ENCODE measurements around the gene SLF2. TPM values are rescaled to one million over a fixed set of nuclear protein-coding genes. Genes with fewer than 3 reads are reported as not detected.
A peak's percentile ranks its signal among the peaks of the same experiment; 100 is the strongest.

SLF2 gene
- total and polyA plus RNA-seq, 2 of the 13 experiments (the other 11 are each of a cell fraction or from before 2014, with no cell fraction given): 12.2 to 48.1 TPM

DNA sequence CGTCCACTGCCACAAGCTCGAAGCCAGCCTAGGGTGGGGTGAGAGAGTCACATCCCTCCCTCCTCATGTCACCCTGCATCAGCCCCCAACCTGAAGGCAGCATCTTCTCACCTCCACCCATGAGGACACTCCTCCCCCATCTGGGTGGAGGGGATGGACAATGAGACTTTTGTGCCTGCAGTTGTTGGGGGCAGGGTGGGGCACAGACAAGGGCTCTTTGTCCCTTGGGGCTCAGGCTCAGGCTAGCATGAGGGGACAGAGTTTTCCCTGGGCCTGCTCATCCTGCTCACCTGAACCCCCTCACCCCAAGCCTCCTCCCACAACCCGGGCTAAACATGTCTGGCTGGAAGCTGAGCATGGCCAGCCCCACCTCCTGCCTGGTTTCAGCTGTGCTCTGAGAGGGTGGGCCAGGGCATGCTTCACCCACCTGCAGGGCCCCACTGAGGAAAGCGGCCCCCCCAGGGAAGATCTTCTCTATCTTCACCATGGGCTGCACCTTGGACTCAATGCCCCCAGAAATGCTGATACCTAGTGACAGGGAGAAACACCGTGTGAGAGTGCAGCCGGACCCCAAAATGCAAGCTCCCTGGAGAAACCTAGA lies 96.2 kb downstream of the SLF2 start (continued):
- TF ChIP-seq, protein P1, sequence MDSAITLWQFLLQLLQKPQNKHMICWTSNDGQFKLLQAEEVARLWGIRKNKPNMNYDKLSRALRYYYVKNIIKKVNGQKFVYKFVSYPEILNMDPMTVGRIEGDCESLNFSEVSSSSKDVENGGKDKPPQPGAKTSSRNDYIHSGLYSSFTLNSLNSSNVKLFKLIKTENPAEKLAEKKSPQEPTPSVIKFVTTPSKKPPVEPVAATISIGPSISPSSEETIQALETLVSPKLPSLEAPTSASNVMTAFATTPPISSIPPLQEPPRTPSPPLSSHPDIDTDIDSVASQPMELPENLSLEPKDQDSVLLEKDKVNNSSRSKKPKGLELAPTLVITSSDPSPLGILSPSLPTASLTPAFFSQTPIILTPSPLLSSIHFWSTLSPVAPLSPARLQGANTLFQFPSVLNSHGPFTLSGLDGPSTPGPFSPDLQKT (CRISPR knock-in tag; IDR thresholded peaks at IDR 0.05; ENCODE audit: borderline replicate concordance): no peak
- TF ChIP-seq KLF13 (CRISPR knock-in tag; IDR thresholded peaks at IDR 0.05) (no peak), SAP130 (CRISPR knock-in tag; IDR thresholded peaks at IDR 0.05; ENCODE audit: low read depth) (peak; percentile 68), ZNF24 (IDR thresholded peaks at IDR 0.05) (no peak), MIER3 (CRISPR knock-in tag; IDR thresholded peaks at IDR 0.05; ENCODE audit: borderline replicate concordance) (no peak), RCOR2 (CRISPR knock-in tag; IDR thresholded peaks at IDR 0.05) (peak; percentile 47; the same call in 1 of the 2 replicates), ZNF850 (CRISPR knock-in tag; conservative IDR thresholded peaks at IDR 0.05) (no peak), TGIF2 (CRISPR knock-in tag; IDR thresholded peaks at IDR 0.05) (no peak), JUN (CRISPR knock-in tag; IDR thresholded peaks at IDR 0.05) (no peak), SCMH1 (CRISPR knock-in tag; IDR thresholded peaks at IDR 0.05; ENCODE audit: borderline replicate concordance) (no peak), HES4 (CRISPR knock-in tag; IDR thresholded peaks at IDR 0.05; ENCODE audit: borderline replicate concordance) (no peak)
- TF ChIP-seq, protein P2, sequence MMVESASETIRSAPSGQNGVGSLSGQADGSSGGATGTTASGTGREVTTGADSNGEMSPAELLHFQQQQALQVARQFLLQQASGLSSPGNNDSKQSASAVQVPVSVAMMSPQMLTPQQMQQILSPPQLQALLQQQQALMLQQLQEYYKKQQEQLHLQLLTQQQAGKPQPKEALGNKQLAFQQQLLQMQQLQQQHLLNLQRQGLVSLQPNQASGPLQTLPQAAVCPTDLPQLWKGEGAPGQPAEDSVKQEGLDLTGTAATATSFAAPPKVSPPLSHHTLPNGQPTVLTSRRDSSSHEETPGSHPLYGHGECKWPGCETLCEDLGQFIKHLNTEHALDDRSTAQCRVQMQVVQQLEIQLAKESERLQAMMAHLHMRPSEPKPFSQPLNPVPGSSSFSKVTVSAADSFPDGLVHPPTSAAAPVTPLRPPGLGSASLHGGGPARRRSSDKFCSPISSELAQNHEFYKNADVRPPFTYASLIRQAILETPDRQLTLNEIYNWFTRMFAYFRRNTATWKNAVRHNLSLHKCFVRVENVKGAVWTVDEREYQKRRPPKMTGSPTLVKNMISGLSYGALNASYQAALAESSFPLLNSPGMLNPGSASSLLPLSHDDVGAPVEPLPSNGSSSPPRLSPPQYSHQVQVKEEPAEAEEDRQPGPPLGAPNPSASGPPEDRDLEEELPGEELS (CRISPR knock-in tag; IDR thresholded peaks at IDR 0.05): peak; percentile 68; the same call in 1 of the 2 replicates
- TF ChIP-seq, protein P3, sequence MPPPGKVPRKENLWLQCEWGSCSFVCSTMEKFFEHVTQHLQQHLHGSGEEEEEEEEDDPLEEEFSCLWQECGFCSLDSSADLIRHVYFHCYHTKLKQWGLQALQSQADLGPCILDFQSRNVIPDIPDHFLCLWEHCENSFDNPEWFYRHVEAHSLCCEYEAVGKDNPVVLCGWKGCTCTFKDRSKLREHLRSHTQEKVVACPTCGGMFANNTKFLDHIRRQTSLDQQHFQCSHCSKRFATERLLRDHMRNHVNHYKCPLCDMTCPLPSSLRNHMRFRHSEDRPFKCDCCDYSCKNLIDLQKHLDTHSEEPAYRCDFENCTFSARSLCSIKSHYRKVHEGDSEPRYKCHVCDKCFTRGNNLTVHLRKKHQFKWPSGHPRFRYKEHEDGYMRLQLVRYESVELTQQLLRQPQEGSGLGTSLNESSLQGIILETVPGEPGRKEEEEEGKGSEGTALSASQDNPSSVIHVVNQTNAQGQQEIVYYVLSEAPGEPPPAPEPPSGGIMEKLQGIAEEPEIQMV (CRISPR knock-in tag; IDR thresholded peaks at IDR 0.05; ENCODE audit: low read depth): no peak
- TF ChIP-seq, protein P4, sequence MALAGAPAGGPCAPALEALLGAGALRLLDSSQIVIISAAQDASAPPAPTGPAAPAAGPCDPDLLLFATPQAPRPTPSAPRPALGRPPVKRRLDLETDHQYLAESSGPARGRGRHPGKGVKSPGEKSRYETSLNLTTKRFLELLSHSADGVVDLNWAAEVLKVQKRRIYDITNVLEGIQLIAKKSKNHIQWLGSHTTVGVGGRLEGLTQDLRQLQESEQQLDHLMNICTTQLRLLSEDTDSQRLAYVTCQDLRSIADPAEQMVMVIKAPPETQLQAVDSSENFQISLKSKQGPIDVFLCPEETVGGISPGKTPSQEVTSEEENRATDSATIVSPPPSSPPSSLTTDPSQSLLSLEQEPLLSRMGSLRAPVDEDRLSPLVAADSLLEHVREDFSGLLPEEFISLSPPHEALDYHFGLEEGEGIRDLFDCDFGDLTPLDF (CRISPR knock-in tag; IDR thresholded peaks at IDR 0.05): no peak
- TF ChIP-seq, protein P5, sequence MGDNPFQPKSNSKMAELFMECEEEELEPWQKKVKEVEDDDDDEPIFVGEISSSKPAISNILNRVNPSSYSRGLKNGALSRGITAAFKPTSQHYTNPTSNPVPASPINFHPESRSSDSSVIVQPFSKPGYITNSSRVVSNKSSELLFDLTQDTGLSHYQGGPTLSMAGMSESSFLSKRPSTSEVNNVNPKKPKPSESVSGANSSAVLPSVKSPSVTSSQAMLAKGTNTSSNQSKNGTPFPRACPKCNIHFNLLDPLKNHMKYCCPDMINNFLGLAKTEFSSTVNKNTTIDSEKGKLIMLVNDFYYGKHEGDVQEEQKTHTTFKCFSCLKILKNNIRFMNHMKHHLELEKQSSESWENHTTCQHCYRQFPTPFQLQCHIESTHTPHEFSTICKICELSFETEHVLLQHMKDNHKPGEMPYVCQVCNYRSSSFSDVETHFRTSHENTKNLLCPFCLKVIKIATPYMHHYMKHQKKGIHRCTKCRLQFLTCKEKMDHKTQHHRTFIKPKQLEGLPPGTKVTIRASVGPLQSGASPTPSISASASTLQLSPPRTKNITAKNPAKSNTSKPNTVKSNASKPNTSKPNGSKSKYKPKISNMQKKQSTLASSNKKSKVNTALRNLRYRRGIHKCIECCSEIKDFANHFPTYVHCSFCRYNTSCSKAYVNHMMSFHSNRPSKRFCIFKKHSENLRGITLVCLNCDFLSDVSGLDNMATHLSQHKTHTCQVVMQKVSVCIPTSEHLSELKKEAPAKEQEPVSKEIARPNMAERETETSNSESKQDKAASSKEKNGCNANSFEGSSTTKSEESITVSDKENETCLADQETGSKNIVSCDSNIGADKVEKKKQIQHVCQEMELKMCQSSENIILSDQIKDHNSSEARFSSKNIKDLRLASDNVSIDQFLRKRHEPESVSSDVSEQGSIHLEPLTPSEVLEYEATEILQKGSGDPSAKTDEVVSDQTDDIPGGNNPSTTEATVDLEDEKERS (CRISPR knock-in tag; IDR thresholded peaks at IDR 0.05): no peak
- TF ChIP-seq, protein P6, sequence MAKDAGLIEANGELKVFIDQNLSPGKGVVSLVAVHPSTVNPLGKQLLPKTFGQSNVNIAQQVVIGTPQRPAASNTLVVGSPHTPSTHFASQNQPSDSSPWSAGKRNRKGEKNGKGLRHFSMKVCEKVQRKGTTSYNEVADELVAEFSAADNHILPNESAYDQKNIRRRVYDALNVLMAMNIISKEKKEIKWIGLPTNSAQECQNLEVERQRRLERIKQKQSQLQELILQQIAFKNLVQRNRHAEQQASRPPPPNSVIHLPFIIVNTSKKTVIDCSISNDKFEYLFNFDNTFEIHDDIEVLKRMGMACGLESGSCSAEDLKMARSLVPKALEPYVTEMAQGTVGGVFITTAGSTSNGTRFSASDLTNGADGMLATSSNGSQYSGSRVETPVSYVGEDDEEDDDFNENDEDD (CRISPR knock-in tag; IDR thresholded peaks at IDR 0.05; ENCODE audit: borderline replicate concordance): peak; percentile 53; the same call in 1 of the 2 replicates
- TF ChIP-seq, protein P7, sequence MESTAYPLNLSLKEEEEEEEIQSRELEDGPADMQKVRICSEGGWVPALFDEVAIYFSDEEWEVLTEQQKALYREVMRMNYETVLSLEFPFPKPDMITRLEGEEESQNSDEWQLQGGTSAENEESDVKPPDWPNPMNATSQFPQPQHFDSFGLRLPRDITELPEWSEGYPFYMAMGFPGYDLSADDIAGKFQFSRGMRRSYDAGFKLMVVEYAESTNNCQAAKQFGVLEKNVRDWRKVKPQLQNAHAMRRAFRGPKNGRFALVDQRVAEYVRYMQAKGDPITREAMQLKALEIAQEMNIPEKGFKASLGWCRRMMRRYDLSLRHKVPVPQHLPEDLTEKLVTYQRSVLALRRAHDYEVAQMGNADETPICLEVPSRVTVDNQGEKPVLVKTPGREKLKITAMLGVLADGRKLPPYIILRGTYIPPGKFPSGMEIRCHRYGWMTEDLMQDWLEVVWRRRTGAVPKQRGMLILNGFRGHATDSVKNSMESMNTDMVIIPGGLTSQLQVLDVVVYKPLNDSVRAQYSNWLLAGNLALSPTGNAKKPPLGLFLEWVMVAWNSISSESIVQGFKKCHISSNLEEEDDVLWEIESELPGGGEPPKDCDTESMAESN (CRISPR knock-in tag; conservative IDR thresholded peaks at IDR 0.05): no peak

All from HepG2 (cell line).